HCT116 (cell line): Measurements from ENCODE around the gene SSRP1.

Experiments
- SRF ChIP-seq: IDR thresholded peaks from 2 replicates; pipeline ENCODE4 v1.6.1; 2012; ENCODE audit warnings: low read depth
- TF ChIP-seq, protein P1 (sequence below), 3 experiments: fragments of 200-600 bp in 1 of 3; sonication (generic) in 1 of 3; IDR thresholded peaks in 2 of 3; conservative IDR thresholded peaks in 1 of 3; 2 replicates each; pipeline ENCODE4 v1.5.1; 2012 to 2017; ENCODE audit warnings: low read depth in 2 of 3, low read length in 2 of 3, antibody characterized with exemption in 1 of 3, borderline replicate concordance in 1 of 3, control low read depth in 1 of 3, mild to moderate bottlenecking in 1 of 3, mixed read lengths in 1 of 3, mixed run types in 1 of 3, moderate library complexity in 1 of 3; ENCODE audit not compliant: insufficient read depth in 1 of 3

DNA sequence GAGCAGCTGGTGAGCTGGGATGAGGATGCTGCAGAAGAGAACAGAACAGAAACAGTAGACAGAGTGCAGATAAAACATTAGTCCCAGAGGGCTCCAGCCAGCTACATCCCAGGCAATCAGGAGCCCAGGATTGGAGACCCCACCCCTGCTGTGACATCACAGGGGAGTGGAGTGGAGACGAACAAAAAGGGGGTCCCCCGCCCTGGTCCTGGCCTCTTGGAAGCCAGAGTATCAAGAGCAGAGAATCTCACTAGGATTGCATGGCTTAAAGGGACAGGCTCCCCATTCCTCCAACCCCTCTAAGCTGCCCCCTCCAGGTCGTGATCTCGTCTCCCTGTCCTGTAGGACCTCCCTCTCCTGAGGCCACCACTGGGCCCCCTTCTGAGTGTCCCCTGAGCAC, 2.5 kb upstream of the SSRP1 start, which contains the start of gene P2RX3:
- TF ChIP-seq SRF = no peak
- TF ChIP-seq, protein P1, sequence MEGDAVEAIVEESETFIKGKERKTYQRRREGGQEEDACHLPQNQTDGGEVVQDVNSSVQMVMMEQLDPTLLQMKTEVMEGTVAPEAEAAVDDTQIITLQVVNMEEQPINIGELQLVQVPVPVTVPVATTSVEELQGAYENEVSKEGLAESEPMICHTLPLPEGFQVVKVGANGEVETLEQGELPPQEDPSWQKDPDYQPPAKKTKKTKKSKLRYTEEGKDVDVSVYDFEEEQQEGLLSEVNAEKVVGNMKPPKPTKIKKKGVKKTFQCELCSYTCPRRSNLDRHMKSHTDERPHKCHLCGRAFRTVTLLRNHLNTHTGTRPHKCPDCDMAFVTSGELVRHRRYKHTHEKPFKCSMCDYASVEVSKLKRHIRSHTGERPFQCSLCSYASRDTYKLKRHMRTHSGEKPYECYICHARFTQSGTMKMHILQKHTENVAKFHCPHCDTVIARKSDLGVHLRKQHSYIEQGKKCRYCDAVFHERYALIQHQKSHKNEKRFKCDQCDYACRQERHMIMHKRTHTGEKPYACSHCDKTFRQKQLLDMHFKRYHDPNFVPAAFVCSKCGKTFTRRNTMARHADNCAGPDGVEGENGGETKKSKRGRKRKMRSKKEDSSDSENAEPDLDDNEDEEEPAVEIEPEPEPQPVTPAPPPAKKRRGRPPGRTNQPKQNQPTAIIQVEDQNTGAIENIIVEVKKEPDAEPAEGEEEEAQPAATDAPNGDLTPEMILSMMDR (IDR thresholded peaks at IDR 0.05 in 2 of 3, conservative IDR thresholded peaks at IDR 0.05 in 1 of 3; ENCODE audit: borderline replicate concordance in 1 of 3, insufficient read depth in 1 of 3, low read depth in 2 of 3, low read length in 2 of 3) = no peak
